ENCODE results near the gene RNASE8. TPM values are rescaled to one million over a fixed set of nuclear protein-coding genes. Genes with fewer than 3 reads are reported as not detected.

RNASE8 gene
- total and polyA plus RNA-seq, 2 of the 4 experiments (the other 2 are of a cell fraction), result not detected

GRCh38 chr14:21077672-21078071, 20.1 kb downstream of the RNASE8 start:
- H2AK5ac ChIP-seq (ENCODE audit: low read depth, low read length), result no peak overlapping the region
- no TSS peak for BruUV-seq (replicated peaks)
- CTCF ChIA-PET, result no interaction called here
- H3K9me1 ChIP-seq (ENCODE audit: insufficient read depth, low read length), result peaks cover 6% of the 10 kb centered on the region
- no peak overlapping the region for H3K4me2 ChIP-seq (ENCODE audit: low read depth, low read length)
- no peak overlapping the region for H3K14ac ChIP-seq (replicated peaks; ENCODE audit: low read depth, low read length)
- no peak overlapping the region for H3K18ac ChIP-seq (ENCODE audit: low read depth, low read length)
- TF ChIP-seq RCOR1 (IDR thresholded peaks at IDR 0.05; ENCODE audit: insufficient replicate concordance, low read length) (no peak), FOS (IDR thresholded peaks at IDR 0.05; ENCODE audit: low read depth, low read length) (no peak), MAZ (IDR thresholded peaks at IDR 0.05; ENCODE audit: borderline replicate concordance, low read depth, low read length) (no peak), BHLHE40 (IDR thresholded peaks at IDR 0.05; ENCODE audit: low read depth, low read length) (no peak), MXI1 (IDR thresholded peaks at IDR 0.05; ENCODE audit: borderline replicate concordance, low read depth, low read length) (no peak), SMC3 (IDR thresholded peaks at IDR 0.05; ENCODE audit: low read depth, low read length) (no peak), RAD21 (IDR thresholded peaks at IDR 0.05; ENCODE audit: low read length) (no peak), RFX5 (IDR thresholded peaks at IDR 0.05; ENCODE audit: low read depth, low read length) (no peak), CEBPB (IDR thresholded peaks at IDR 0.05; ENCODE audit: low read depth, low read length) (no peak), POLR2A (IDR thresholded peaks at IDR 0.05; ENCODE audit: low read depth, low read length) (no peak), ELK1 (IDR thresholded peaks at IDR 0.05; ENCODE audit: borderline replicate concordance, low read depth, low read length) (no peak), NFE2L2 (IDR thresholded peaks at IDR 0.05; ENCODE audit: low read depth, low read length) (no peak), MAFK (IDR thresholded peaks at IDR 0.05; ENCODE audit: low read depth, low read length) (no peak), CHD1 (IDR thresholded peaks at IDR 0.05; ENCODE audit: low read depth, low read length) (no peak), USF2 (IDR thresholded peaks at IDR 0.05; ENCODE audit: low read depth, low read length) (no peak)
- H3K4me1 ChIP-seq (ENCODE audit: control insufficient read depth, insufficient read depth, low read length), result peaks cover 4% of the 10 kb centered on the region
- H3K56ac ChIP-seq (ENCODE audit: extremely low read depth, insufficient read depth, low read length), result no peak overlapping the region
- H2BK15ac ChIP-seq (ENCODE audit: low read depth, low read length), result no peak overlapping the region
- H3K23ac ChIP-seq (ENCODE audit: low read depth, low read length), result no peak overlapping the region
- in situ Hi-C loops (cut with MboI; ENCODE audit: low sequenced_read_pairs), result loop anchor here (25.0 kb wide), 2 partner anchors 615 to 740 kb away; partner anchors contain the start of genes APEX1, CCNB1IP1, OSGEP and PARP2
- no peak overlapping the region for H2BK20ac ChIP-seq (ENCODE audit: low read depth, low read length)
- 0 out of 2 replicates have a peak, but pooled peaks cover 5% of the 10 kb centered on the region for H4K20me1 ChIP-seq (ENCODE audit: insufficient read depth, low read length)
- no peak overlapping the region for H3K9ac ChIP-seq (ENCODE audit: low read depth, low read length)
- H3K9me3 ChIP-seq (ENCODE audit: control insufficient read depth, insufficient read depth, low read length), result no peaks in the 10 kb centered on the region
- POLR2A ChIA-PET (ENCODE audit: unreplicated experiment), result no interaction called here
- H3K79me1 ChIP-seq (ENCODE audit: low read depth in 1 of 2, low read length in 2 of 2), result peaks cover 28 to 38% of the 10 kb centered on the region in 2 experiments
- no peak overlapping the region for H2BK120ac ChIP-seq (ENCODE audit: low read depth, low read length)
- no peak overlapping the region for H3K27ac ChIP-seq (ENCODE audit: insufficient read depth, low read length)
- DNase-seq (no peak), ATAC-seq (ENCODE audit: low read depth) (no peak)
- no peak overlapping the region for H4K8ac ChIP-seq (ENCODE audit: low read depth in 2 of 2, low read length in 2 of 2)
- H2AK9ac ChIP-seq (replicated peaks; ENCODE audit: low read depth, low read length, poor library complexity), result no peak overlapping the region
- no peak overlapping the region for H4K91ac ChIP-seq (ENCODE audit: insufficient read depth, low read depth, low read length)
- no peak overlapping the region for H4K5ac ChIP-seq (ENCODE audit: low read depth, low read length)
- no peak overlapping the region for H2AFZ ChIP-seq (replicated peaks; ENCODE audit: low read length, poor library complexity)
- H3K4ac ChIP-seq (ENCODE audit: low read depth, low read length), result no peak overlapping the region
- WGBS, 2 experiments (ENCODE audit: extremely low coverage in 2 of 2, insufficient read length in 1 of 2), result 100% methylated on average over 1 of the region's 2 CpGs; no CpG with 5 or more reads in 1 of the 2 experiments
- intact Hi-C loops (cut with micrococcal nuclease), result no loop called here
- H3K36me3 ChIP-seq (ENCODE audit: control insufficient read depth, insufficient read depth, low read length), result peaks cover 93% of the 10 kb centered on the region
- H2BK5ac ChIP-seq (ENCODE audit: low read depth, low read length, poor library complexity, severe bottlenecking), result no peak overlapping the region
- dilution Hi-C loops (cut with HindIII; ENCODE audit: low sequenced_read_pairs, unreplicated experiment), result no loop called here
- no peak overlapping the region for H3K4me3 ChIP-seq (ENCODE audit: insufficient read depth, low read depth, low read length)
- H3K27me3 ChIP-seq (ENCODE audit: control insufficient read depth, insufficient read depth, low read length), result no peaks in the 10 kb centered on the region
